Tibial artery (tissue), 4 donors: ENCODE results near the gene NUDT21.

ENCODE experiments used
- DNase-seq, 2 donors: peaks; one replicate each; pipeline ENCODE4 v3.0.0-alpha.2; 2019
- H3K27ac ChIP-seq, 2 donors: fragments of 200-600 bp; sonication (generic) in 1 of 2; 1 replicate in 1 of 2; 2 replicates in 1 of 2; pipeline ENCODE4 v1.5.1; 2018 to 2019; ENCODE audit warnings: mild to moderate bottlenecking in 1 of 2
- H3K27me3 ChIP-seq, 2 donors: fragments of 200-600 bp; sonication (generic) in 1 of 2; one replicate each; pipeline versions ENCODE4 v1.5.1 to v1.6.0; 2016 to 2019
- H3K36me3 ChIP-seq, 3 donors: fragments of 200-600 bp; sonication (generic) in 2 of 3; one replicate each; pipeline ENCODE4 v1.5.1; 2016 to 2019; ENCODE audit warnings: mild to moderate bottlenecking in 2 of 3
- H3K4me1 ChIP-seq, 4 donors: fragments of 200-600 bp; sonication (generic) in 2 of 4; 1 replicate in 3 of 4; 2 replicates in 1 of 4; pipeline ENCODE4 v1.5.1; 2016 to 2019
- H3K4me3 ChIP-seq, 2 donors: fragments of 200-600 bp; sonication (generic) in 1 of 2; 1 replicate in 1 of 2; 2 replicates in 1 of 2; pipeline ENCODE4 v1.5.1; 2018 to 2019; ENCODE audit warnings: mild to moderate bottlenecking in 2 of 2
- H3K9me3 ChIP-seq, 3 donors: fragments of 200-600 bp; sonication (generic) in 1 of 3; one replicate each; pipeline ENCODE4 v1.5.1; 2016 to 2019
- CTCF ChIP-seq, 2 experiments: fragments of 200-600 bp in 1 of 2; fragments of 450-650 bp in 1 of 2; IDR thresholded peaks; one replicate each; pipeline ENCODE4 v1.5.1; 2017 to 2019; ENCODE audit warnings: antibody characterized with exemption in 2 of 2, mild to moderate bottlenecking in 1 of 2, moderate library complexity in 1 of 2
- intact Hi-C: fragments of 100-400 bp; cut with DNase I; formaldehyde crosslinking; loops from one replicate; pipeline ENCODE4 v1.15.0; 2023; ENCODE audit warnings: low total_unique reads

Gene NUDT21

GRCh38 chr16:56421313-56421712 is 29.8 kb downstream of the NUDT21 start:
- no peaks in the 10 kb centered on the region for H3K27me3 ChIP-seq
- no peak overlapping the region for H3K4me3 ChIP-seq
- peaks cover 0 to 55% (median 30%) of the 10 kb centered on the region in 4 donors for H3K4me1 ChIP-seq
- intact Hi-C loops: no loop called here
- TF ChIP-seq CTCF (IDR thresholded peaks at IDR 0.05): no peak
- H3K36me3 ChIP-seq: no peaks in the 10 kb centered on the region
- no peaks in the 10 kb centered on the region for H3K9me3 ChIP-seq
- no peak overlapping the region for H3K27ac ChIP-seq
- no peak for DNase-seq

GRCh38 chr16:56420613-56421012 is 30.5 kb downstream of the NUDT21 start:
- DNase-seq: no peak
- Histone ChIP-seq H3K27me3 (no peaks in the 10 kb centered on the region), H3K27ac (no peak overlapping the region), H3K4me3 (no peak overlapping the region), H3K36me3 (no peaks in the 10 kb centered on the region), H3K9me3 (no peaks in the 10 kb centered on the region), H3K4me1 (peaks cover 0 to 60% (median 30%) of the 10 kb centered on the region in 4 donors)
- no peak for TF ChIP-seq CTCF (IDR thresholded peaks at IDR 0.05)
- intact Hi-C loops: no loop called here

GRCh38 chr16:56419740-56420548 is 31.2 kb downstream of the NUDT21 start:
- Histone ChIP-seq H3K27me3 (no peaks in the 10 kb centered on the region), H3K36me3 (no peaks in the 10 kb centered on the region), H3K27ac (no peak overlapping the region), H3K9me3 (no peaks in the 10 kb centered on the region), H3K4me3 (no peak overlapping the region), H3K4me1 (peaks cover 0 to 67% (median 32%) of the 10 kb centered on the region in 4 donors)
- no peak for DNase-seq
- no peak for TF ChIP-seq CTCF (IDR thresholded peaks at IDR 0.05)
- intact Hi-C loops: no loop called here

GRCh38 chr16:56417138-56417537 is 34.0 kb downstream of the NUDT21 start:
- Histone ChIP-seq H3K4me1 (peaks cover 0 to 62% (median 13%) of the 10 kb centered on the region in 4 donors), H3K27ac (no peak overlapping the region), H3K4me3 (no peak overlapping the region), H3K9me3 (no peaks in the 10 kb centered on the region), H3K27me3 (no peaks in the 10 kb centered on the region), H3K36me3 (peaks cover 5 to 14% (median 8%) of the 10 kb centered on the region in 3 donors)
- no peak for DNase-seq
- TF ChIP-seq CTCF (IDR thresholded peaks at IDR 0.05): no peak
- intact Hi-C loops: no loop called here

GRCh38 chr16:56415875-56416274 is 35.3 kb downstream of the NUDT21 start:
- intact Hi-C loops: no loop called here
- TF ChIP-seq CTCF (IDR thresholded peaks at IDR 0.05): no peak
- Histone ChIP-seq H3K9me3 (no peaks in the 10 kb centered on the region), H3K4me3 (no peak overlapping the region), H3K4me1 (peaks cover 0 to 49% (median 7%) of the 10 kb centered on the region in 4 donors), H3K27ac (no peak overlapping the region), H3K36me3 (peaks cover 5 to 26% (median 17%) of the 10 kb centered on the region in 3 donors), H3K27me3 (no peaks in the 10 kb centered on the region)
- DNase-seq: no peak
